Upper lobe of right lung (tissue), 1 donor: ENCODE results near the gene C4BPA. TPM values are rescaled to one million over a fixed set of nuclear protein-coding genes. Genes with fewer than 3 reads are reported as not detected.

Source experiments
- ATAC-seq: fragments of 200-7000 bp; cut with Tn5 transposase; one replicate; pipeline ENCODE4 v1.9.1; 2020; ENCODE audit warnings: mild to moderate bottlenecking, moderate library complexity
- DNase-seq: peaks from one replicate; pipeline ENCODE4 v3.0.0-alpha.2; 2020
- H3K27ac ChIP-seq: fragments of 200-600 bp; one replicate; pipeline ENCODE4 v1.8.0; 2022
- H3K27me3 ChIP-seq: fragments of 200-600 bp; one replicate; pipeline ENCODE4 v1.8.0; 2022; ENCODE audit warnings: mild to moderate bottlenecking
- H3K36me3 ChIP-seq: fragments of 200-600 bp; one replicate; pipeline ENCODE4 v1.8.0; 2022
- H3K4me1 ChIP-seq: fragments of 200-600 bp; one replicate; pipeline ENCODE4 v1.8.0; 2022
- H3K4me3 ChIP-seq: fragments of 200-600 bp; one replicate; pipeline ENCODE4 v1.8.0; 2022; ENCODE audit warnings: mild to moderate bottlenecking
- H3K9me3 ChIP-seq: fragments of 200-600 bp; one replicate; pipeline ENCODE4 v1.8.0; 2022
- intact Hi-C: fragments of 100-400 bp; cut with DNase I; formaldehyde crosslinking; loops from one replicate; pipeline ENCODE4 v1.11.0; 2022
- total RNA-seq: library from RNA; stranded (reverse); fragmentation: NEBNext Ultra II Directional; extraction: Animal tissue kit (Norgen Biotek cat#: 25700); gene quantifications from one replicate; pipeline ENCODE4 v1.2.1, GENCODE V29; 2021
- TF ChIP-seq, protein P1 (sequence below): fragments of 200-600 bp; IDR thresholded peaks from one replicate; pipeline ENCODE4 v1.8.0; 2022; ENCODE audit warnings: antibody characterized with exemption
- donor health status: DM: no; HTN: yes; CAD: no; lungs with severe emphysema.

The C4BPA gene
- total RNA-seq, 1 donor from 2014 or later = 175 TPM

DNA sequence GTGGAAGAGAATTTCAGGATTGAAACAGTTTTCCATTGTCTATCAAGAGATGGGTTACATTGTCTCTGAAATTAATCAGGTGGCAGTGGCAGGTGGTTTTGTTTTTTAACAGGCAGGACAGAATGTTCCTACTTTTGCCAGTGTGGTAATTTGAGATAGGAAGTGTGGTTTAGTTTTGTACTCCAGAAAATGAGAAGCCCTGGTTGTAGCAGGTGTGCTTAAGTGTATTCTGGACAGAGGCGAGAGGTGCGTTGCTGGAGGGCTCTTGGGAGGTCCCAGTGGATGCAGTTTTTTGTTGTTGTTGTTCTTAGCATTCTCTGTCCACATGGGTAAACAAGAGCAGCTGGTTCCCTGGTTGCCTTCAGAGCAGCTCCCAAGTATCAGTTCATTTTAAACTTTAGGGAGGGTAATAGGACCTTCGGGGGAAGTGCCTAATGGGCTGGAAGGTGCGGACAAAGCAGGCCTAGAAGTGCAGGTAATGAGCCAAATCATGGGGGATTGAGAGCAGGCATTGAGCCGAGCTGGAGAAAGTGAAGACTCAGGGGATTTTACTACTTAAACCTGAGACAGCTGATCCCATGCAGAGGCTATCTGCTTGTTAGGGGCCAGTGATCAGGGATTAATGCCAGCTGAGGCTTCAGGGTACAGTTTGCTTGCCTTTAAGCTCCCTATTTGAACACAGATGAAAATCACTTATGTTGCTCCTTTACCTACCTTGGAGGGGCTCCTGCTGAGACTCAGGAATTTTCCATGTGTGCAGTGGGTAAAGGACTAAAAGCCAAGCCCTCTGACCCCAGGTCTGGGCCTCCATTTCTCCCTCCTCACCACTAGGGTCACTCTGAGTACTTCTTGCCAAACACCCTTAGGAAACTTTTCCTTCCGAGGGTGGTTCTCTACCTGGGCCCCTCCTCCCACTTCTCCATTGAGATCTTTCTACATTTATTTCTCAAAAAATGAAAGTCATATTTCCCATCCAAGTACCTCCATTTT lies 44.9 kb upstream of the C4BPA start:
- peaks cover 25% of the 10 kb centered on the region for H3K36me3 ChIP-seq
- H3K4me1 ChIP-seq = no peaks in the 10 kb centered on the region
- no peaks in the 10 kb centered on the region for H3K9me3 ChIP-seq
- ATAC-seq (peak; percentile 52), DNase-seq (no peak)
- TF ChIP-seq, protein P1, sequence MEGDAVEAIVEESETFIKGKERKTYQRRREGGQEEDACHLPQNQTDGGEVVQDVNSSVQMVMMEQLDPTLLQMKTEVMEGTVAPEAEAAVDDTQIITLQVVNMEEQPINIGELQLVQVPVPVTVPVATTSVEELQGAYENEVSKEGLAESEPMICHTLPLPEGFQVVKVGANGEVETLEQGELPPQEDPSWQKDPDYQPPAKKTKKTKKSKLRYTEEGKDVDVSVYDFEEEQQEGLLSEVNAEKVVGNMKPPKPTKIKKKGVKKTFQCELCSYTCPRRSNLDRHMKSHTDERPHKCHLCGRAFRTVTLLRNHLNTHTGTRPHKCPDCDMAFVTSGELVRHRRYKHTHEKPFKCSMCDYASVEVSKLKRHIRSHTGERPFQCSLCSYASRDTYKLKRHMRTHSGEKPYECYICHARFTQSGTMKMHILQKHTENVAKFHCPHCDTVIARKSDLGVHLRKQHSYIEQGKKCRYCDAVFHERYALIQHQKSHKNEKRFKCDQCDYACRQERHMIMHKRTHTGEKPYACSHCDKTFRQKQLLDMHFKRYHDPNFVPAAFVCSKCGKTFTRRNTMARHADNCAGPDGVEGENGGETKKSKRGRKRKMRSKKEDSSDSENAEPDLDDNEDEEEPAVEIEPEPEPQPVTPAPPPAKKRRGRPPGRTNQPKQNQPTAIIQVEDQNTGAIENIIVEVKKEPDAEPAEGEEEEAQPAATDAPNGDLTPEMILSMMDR = no peak
- H3K27me3 ChIP-seq = no peaks in the 10 kb centered on the region
- no peak overlapping the region for H3K4me3 ChIP-seq
- intact Hi-C loops = no loop called here
- peak overlapping the region; percentile 7 for H3K27ac ChIP-seq

DNA sequence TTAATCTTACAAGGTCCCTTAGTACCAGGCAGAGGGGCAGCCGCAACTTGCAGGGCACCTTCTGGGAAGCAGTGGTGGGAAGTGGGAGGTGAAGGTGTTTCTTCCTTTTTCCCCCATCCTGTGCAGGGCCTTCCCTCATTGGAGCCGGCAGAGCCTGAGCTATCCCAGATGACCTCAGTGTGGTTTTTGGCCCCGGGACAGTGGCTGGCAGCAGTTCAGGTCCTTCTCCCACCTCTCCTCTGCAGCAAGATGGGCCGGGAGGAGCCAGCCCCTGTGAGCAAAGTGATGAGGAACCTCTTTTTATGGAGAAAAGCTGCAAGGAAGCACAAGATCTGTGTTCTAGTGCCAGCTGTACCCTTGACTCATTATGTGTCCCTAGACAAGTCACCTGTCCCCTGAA lies 44.2 kb upstream of the C4BPA start:
- Histone ChIP-seq H3K4me1 (no peaks in the 10 kb centered on the region), H3K27ac (no peak overlapping the region), H3K27me3 (no peaks in the 10 kb centered on the region), H3K9me3 (no peaks in the 10 kb centered on the region), H3K36me3 (peaks cover 26% of the 10 kb centered on the region), H3K4me3 (no peak overlapping the region)
- intact Hi-C loops = no loop called here
- ATAC-seq = no peak
- DNase-seq = no peak
- TF ChIP-seq, protein P1 = no peak

DNA sequence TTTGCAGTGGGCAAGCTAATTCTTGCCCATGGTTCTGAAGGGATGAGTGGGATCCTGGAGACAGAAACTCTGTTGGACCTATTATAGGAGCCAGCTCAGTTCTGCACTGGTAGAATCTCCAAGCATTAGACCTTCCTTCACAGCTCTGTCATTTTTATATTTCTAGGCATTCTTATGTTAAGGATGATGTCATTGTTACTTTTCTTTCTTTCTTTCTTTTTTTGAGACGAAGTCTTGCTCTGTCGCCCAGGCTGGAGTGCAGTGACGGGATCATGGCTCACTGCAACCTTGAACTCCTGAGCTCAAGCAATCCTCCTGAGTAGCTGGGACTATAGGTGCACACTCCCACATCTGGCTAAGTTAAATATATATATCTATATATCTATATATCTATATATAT lies 43.4 kb upstream of the C4BPA start:
- no peaks in the 10 kb centered on the region for H3K27me3 ChIP-seq
- DNase-seq = no peak
- H3K36me3 ChIP-seq = peaks cover 33% of the 10 kb centered on the region
- ATAC-seq = no peak
- TF ChIP-seq, protein P1 = no peak
- H3K9me3 ChIP-seq = no peaks in the 10 kb centered on the region
- intact Hi-C loops = no loop called here
- no peaks in the 10 kb centered on the region for H3K4me1 ChIP-seq
- no peak overlapping the region for H3K27ac ChIP-seq
- no peak overlapping the region for H3K4me3 ChIP-seq

DNA sequence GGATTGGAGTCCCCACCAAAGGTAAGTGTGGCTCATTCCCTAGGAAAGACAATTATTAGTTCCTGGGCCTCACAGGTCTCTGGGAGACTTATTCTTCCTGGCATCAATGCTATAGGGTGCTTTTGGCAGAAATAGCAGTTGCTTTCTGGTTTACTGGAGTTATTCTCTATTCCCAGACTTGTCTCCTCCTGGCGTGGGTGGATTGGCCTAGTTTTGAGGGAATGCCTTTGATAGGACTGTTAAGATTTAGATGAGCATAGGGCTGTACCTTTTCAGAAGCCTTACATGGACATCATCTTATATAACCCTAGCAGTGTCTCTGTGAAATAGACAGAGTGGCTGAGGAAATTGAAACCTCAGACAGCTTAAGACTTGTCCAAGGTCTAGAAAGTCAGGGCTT lies 42.0 kb upstream of the C4BPA start:
- ATAC-seq = no peak
- no peaks in the 10 kb centered on the region for H3K4me1 ChIP-seq
- H3K36me3 ChIP-seq = peaks cover 46% of the 10 kb centered on the region
- no peaks in the 10 kb centered on the region for H3K27me3 ChIP-seq
- H3K27ac ChIP-seq = no peak overlapping the region
- intact Hi-C loops = no loop called here
- H3K4me3 ChIP-seq = no peak overlapping the region
- TF ChIP-seq, protein P1 = no peak
- no peak for DNase-seq
- no peaks in the 10 kb centered on the region for H3K9me3 ChIP-seq

DNA sequence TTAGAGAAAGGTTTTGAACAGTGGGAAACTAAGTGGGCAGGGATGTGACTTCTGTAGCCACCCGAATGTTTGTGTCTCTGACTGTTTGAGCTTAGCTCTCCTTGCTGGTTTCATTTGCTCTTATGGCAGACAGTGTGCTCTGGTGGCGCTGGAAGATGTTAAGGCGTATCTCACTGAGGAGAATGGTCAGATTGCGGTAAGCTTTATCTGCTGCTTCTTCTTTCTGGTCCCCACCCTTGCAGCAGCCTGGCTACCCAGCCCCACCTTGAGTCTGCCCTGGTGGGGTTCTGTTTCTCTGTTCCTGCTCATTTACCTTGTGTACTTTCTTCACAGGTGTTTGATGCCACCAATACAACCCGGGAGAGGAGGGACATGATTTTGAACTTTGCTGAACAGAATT lies 41.0 kb upstream of the C4BPA start:
- intact Hi-C loops = no loop called here
- no peak overlapping the region for H3K27ac ChIP-seq
- no peaks in the 10 kb centered on the region for H3K27me3 ChIP-seq
- H3K4me1 ChIP-seq = no peaks in the 10 kb centered on the region
- ATAC-seq (no peak), DNase-seq (no peak)
- no peaks in the 10 kb centered on the region for H3K9me3 ChIP-seq
- H3K4me3 ChIP-seq = no peak overlapping the region
- peaks cover 54% of the 10 kb centered on the region for H3K36me3 ChIP-seq
- TF ChIP-seq, protein P1 = no peak
